ENCODE measurements around the gene PLPPR4.

PLPPR4 gene

DNA sequence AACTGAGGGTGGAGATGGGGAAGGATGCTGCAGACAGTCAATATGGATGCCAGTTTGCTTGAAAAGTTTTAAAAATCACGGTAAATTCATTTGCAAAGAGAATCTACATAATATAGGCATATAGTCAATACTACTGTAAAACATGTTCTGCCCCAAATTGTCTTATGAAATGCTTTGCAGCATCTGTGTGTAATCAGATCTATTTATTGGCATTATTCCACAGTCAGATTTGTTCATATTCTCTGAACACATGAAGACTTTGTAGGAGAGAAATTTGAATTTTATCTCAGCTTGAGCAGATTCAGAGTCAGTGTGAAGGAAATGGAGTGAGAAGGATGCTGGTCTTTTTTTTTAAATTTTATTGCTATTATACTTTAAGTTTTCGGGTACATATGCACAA is 88.5 kb downstream of the PLPPR4 start:
- no peak for DNase-seq

DNA sequence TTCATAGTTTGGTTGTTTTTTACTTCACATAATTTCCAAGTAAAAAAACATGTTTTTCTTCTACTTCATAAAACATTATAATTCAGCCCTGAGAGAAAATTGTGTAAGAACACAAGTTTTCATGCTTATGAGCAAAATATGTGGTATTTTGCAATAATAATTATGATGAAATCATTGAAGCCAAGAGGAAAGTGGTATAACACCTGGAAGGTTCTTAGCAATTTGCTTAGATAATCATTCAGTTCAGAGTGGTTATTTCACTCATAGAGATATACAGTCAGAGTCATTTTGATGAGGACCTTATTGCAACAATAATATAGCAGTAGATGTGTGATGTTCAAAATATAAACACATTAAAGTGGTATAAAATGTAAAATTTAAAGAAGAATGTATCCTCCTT is 94.5 kb downstream of the PLPPR4 start:
- no peak for DNase-seq

Data from KG1 (cell line).